Liver (tissue), 9 donors: Measurements from ENCODE around the gene GNLY. TPM values are rescaled to one million over a fixed set of nuclear protein-coding genes. Genes with fewer than 3 reads are reported as not detected.

Source experiments
- DNase-seq: peaks from one replicate; pipeline ENCODE4 v3.0.0-alpha.2; 2017; ENCODE audit warnings: low spot score
- H3K27ac ChIP-seq, 2 donors: one replicate each; pipeline ENCODE4 v1.7.0; 2013; ENCODE audit warnings: inconsistent platforms in 2 of 2, low read length in 2 of 2, control low read depth in 1 of 2, low read depth in 1 of 2, mild to moderate bottlenecking in 1 of 2
- H3K27me3 ChIP-seq, 4 donors: one replicate each; pipeline versions ENCODE4 v1.6.1 to v1.7.0; 2013; ENCODE audit warnings: low read length in 3 of 4, inconsistent platforms in 1 of 4, mild to moderate bottlenecking in 1 of 4, moderate library complexity in 1 of 4; ENCODE audit not compliant: control insufficient read depth in 4 of 4, insufficient read depth in 4 of 4
- H3K36me3 ChIP-seq, 4 donors: one replicate each; pipeline versions ENCODE4 v1.6.1 to v1.7.0; 2013; ENCODE audit warnings: low read length in 3 of 4, mild to moderate bottlenecking in 3 of 4, low read depth in 1 of 4, moderate library complexity in 1 of 4; ENCODE audit not compliant: control insufficient read depth in 4 of 4, insufficient read depth in 3 of 4
- H3K4me1 ChIP-seq, 4 donors: one replicate each; pipeline versions ENCODE4 v1.6.1 to v1.7.0; 2013; ENCODE audit warnings: low read length in 3 of 4, mild to moderate bottlenecking in 3 of 4, moderate library complexity in 1 of 4; ENCODE audit not compliant: control insufficient read depth in 4 of 4, insufficient read depth in 4 of 4
- H3K4me3 ChIP-seq, 3 donors: one replicate each; pipeline versions ENCODE4 v1.6.1 to v1.7.0; 2013; ENCODE audit warnings: low read length in 3 of 3, control low read depth in 1 of 3, low read depth in 1 of 3, mild to moderate bottlenecking in 1 of 3
- H3K9ac ChIP-seq, 2 donors: one replicate each; pipeline ENCODE4 v1.7.0; 2013; ENCODE audit warnings: low read length in 2 of 2, mild to moderate bottlenecking in 2 of 2, moderate library complexity in 2 of 2, control low read depth in 1 of 2, low read depth in 1 of 2
- H3K9me3 ChIP-seq, 4 donors: one replicate each; pipeline versions ENCODE4 v1.6.1 to v1.7.0; 2013; ENCODE audit warnings: low read length in 3 of 4; ENCODE audit not compliant: control insufficient read depth in 4 of 4
- EGR1 ChIP-seq, 2 donors: IDR thresholded peaks; 2 replicates each; pipeline ENCODE4 v1.6.1; 2016 to 2018; ENCODE audit warnings: antibody characterized with exemption in 2 of 2, low read depth in 2 of 2
- FOXA1 ChIP-seq: IDR thresholded peaks from 2 replicates; pipeline ENCODE4 v1.6.1; 2016; ENCODE audit warnings: antibody characterized with exemption
- FOXA2 ChIP-seq: IDR thresholded peaks from 2 replicates; pipeline ENCODE4 v1.6.1; 2016; ENCODE audit warnings: antibody characterized with exemption
- GABPA ChIP-seq, 2 donors: IDR thresholded peaks in 1 of 2; conservative IDR thresholded peaks in 1 of 2; 2 replicates each; pipeline ENCODE4 v1.6.1; 2016; ENCODE audit warnings: antibody characterized with exemption in 2 of 2, mild to moderate bottlenecking in 1 of 2, moderate library complexity in 1 of 2
- HNF4A ChIP-seq, 2 donors: conservative IDR thresholded peaks; 2 replicates each; pipeline ENCODE4 v1.6.1; 2016; ENCODE audit warnings: antibody characterized with exemption in 2 of 2, mild to moderate bottlenecking in 2 of 2
- JUND ChIP-seq, 2 donors: IDR thresholded peaks; 2 replicates each; pipeline ENCODE4 v1.6.1; 2016; ENCODE audit warnings: antibody characterized with exemption in 2 of 2
- NR2F2 ChIP-seq: IDR thresholded peaks from 2 replicates; pipeline ENCODE4 v1.6.1; 2016; ENCODE audit warnings: antibody characterized with exemption
- RAD21 ChIP-seq, 2 donors: IDR thresholded peaks; 2 replicates each; pipeline ENCODE4 v1.6.1; 2016; ENCODE audit warnings: antibody characterized with exemption in 2 of 2, mild to moderate bottlenecking in 2 of 2
- RXRA ChIP-seq, 2 donors: IDR thresholded peaks; 2 replicates each; pipeline ENCODE4 v1.6.1; 2017 to 2018; ENCODE audit warnings: antibody characterized with exemption in 2 of 2, mild to moderate bottlenecking in 1 of 2
- SP1 ChIP-seq: IDR thresholded peaks from 2 replicates; pipeline ENCODE4 v1.6.1; 2018; ENCODE audit warnings: antibody characterized with exemption, mild to moderate bottlenecking
- TAF1 ChIP-seq: conservative IDR thresholded peaks from 2 replicates; pipeline ENCODE4 v1.6.1; 2016; ENCODE audit warnings: antibody characterized with exemption, mild to moderate bottlenecking
- WGBS: extraction: QIAGEN DNeasy Blood & Tissue Kit; methylation state at CpG from one replicate; pipeline ENCODE4 v1.1.7; 2013; 5-methylcytosine and 5-hydroxymethylcytosine counted together
- polyA plus RNA-seq, 2 donors: library from polyadenylated mRNA; stranded (reverse) in 1 of 2; unstranded in 1 of 2; fragments of 200-250 nt in 1 of 2; fragments of >200 nt in 1 of 2; fragmentation: Nextera tagmentation in 1 of 2; extraction: Ambion mirVana in 1 of 2; gene quantifications; one replicate each; pipeline versions ENCODE4 v1.2.1 to v1.2.3, GENCODE V29; 2013 to 2015
- total RNA-seq, 2 donors: library from RNA; depleted of rRNA; stranded (reverse); fragments of >200 nt; gene quantifications; one replicate each; pipeline ENCODE4 v1.2.3, GENCODE V29; 2014
- TF ChIP-seq, protein P1 (sequence below): IDR thresholded peaks from 2 replicates; pipeline ENCODE4 v1.6.1; 2016; ENCODE audit warnings: antibody characterized with exemption
- TF ChIP-seq, protein P2 (sequence below): fragments of 150-350 bp; IDR thresholded peaks from 2 replicates; pipeline ENCODE4 v1.5.1; 2017; ENCODE audit warnings: improper control_type of control experiment, low read depth, low read length; ENCODE audit not compliant: missing input control
- TF ChIP-seq, protein P3 (sequence below): IDR thresholded peaks from 2 replicates; pipeline ENCODE4 v1.6.1; 2016; ENCODE audit warnings: antibody characterized with exemption, mild to moderate bottlenecking
- TF ChIP-seq, protein P4 (sequence below): IDR thresholded peaks from 2 replicates; pipeline ENCODE4 v1.6.1; 2016; ENCODE audit warnings: antibody characterized with exemption
- donor health status: healthy.
- donor health status: healthy.
- donor health status: healthy.
- donor health status: healthy.
- donor health status: healthy.

Gene GNLY
- total and polyA plus RNA-seq, 4 donors, result 0.75 to 4.8 (median 1.3) TPM; not detected in 1

DNA sequence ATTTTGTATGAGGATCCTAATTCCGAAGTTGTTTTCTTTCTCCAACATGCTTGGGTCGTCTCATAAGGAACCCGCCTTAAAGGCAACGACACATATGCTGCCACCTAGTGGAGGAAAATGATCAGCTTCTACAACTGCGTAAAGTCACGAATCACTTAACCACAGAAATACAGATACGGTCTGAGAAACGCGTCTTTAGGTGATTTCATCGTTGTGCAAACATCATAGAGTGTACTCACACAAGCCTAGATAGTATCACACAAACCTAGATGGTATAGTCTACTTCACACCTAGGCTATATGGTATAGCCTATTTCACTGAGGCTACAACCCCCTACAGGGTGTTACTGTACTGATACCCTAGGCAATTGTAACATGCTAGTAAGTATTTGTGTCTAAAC, 13.1 kb downstream of the GNLY start:
- peak; percentile 56 for DNase-seq
- H3K27me3 ChIP-seq, result no peaks in the 10 kb centered on the region
- H3K27ac ChIP-seq, result no peak overlapping the region
- H3K4me1 ChIP-seq, result peaks cover 30 to 70% (median 56%) of the 10 kb centered on the region in 4 donors
- TF ChIP-seq RAD21 (IDR thresholded peaks at IDR 0.05) (peak; percentile 72 to 84), JUND (IDR thresholded peaks at IDR 0.05) (peak in 1 of 2 donors; percentile 26), TAF1 (no peak), HNF4A (conservative IDR thresholded peaks at IDR 0.05) (peak in 1 of 2 donors; percentile 6), GABPA (IDR thresholded peaks at IDR 0.05 in 1 of 2, conservative IDR thresholded peaks at IDR 0.05 in 1 of 2) (no peak), RXRA (IDR thresholded peaks at IDR 0.05) (peak in 1 of 2 donors; percentile 21), SP1 (no peak), FOXA1 (no peak), EGR1 (IDR thresholded peaks at IDR 0.05; ENCODE audit: low read depth in 2 of 2) (no peak)
- TF ChIP-seq, protein P1, sequence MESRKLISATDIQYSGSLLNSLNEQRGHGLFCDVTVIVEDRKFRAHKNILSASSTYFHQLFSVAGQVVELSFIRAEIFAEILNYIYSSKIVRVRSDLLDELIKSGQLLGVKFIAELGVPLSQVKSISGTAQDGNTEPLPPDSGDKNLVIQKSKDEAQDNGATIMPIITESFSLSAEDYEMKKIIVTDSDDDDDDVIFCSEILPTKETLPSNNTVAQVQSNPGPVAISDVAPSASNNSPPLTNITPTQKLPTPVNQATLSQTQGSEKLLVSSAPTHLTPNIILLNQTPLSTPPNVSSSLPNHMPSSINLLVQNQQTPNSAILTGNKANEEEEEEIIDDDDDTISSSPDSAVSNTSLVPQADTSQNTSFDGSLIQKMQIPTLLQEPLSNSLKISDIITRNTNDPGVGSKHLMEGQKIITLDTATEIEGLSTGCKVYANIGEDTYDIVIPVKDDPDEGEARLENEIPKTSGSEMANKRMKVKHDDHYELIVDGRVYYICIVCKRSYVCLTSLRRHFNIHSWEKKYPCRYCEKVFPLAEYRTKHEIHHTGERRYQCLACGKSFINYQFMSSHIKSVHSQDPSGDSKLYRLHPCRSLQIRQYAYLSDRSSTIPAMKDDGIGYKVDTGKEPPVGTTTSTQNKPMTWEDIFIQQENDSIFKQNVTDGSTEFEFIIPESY, result no peak
- TF ChIP-seq, protein P2, sequence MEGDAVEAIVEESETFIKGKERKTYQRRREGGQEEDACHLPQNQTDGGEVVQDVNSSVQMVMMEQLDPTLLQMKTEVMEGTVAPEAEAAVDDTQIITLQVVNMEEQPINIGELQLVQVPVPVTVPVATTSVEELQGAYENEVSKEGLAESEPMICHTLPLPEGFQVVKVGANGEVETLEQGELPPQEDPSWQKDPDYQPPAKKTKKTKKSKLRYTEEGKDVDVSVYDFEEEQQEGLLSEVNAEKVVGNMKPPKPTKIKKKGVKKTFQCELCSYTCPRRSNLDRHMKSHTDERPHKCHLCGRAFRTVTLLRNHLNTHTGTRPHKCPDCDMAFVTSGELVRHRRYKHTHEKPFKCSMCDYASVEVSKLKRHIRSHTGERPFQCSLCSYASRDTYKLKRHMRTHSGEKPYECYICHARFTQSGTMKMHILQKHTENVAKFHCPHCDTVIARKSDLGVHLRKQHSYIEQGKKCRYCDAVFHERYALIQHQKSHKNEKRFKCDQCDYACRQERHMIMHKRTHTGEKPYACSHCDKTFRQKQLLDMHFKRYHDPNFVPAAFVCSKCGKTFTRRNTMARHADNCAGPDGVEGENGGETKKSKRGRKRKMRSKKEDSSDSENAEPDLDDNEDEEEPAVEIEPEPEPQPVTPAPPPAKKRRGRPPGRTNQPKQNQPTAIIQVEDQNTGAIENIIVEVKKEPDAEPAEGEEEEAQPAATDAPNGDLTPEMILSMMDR, result peak; percentile 73
- TF ChIP-seq, protein P3, sequence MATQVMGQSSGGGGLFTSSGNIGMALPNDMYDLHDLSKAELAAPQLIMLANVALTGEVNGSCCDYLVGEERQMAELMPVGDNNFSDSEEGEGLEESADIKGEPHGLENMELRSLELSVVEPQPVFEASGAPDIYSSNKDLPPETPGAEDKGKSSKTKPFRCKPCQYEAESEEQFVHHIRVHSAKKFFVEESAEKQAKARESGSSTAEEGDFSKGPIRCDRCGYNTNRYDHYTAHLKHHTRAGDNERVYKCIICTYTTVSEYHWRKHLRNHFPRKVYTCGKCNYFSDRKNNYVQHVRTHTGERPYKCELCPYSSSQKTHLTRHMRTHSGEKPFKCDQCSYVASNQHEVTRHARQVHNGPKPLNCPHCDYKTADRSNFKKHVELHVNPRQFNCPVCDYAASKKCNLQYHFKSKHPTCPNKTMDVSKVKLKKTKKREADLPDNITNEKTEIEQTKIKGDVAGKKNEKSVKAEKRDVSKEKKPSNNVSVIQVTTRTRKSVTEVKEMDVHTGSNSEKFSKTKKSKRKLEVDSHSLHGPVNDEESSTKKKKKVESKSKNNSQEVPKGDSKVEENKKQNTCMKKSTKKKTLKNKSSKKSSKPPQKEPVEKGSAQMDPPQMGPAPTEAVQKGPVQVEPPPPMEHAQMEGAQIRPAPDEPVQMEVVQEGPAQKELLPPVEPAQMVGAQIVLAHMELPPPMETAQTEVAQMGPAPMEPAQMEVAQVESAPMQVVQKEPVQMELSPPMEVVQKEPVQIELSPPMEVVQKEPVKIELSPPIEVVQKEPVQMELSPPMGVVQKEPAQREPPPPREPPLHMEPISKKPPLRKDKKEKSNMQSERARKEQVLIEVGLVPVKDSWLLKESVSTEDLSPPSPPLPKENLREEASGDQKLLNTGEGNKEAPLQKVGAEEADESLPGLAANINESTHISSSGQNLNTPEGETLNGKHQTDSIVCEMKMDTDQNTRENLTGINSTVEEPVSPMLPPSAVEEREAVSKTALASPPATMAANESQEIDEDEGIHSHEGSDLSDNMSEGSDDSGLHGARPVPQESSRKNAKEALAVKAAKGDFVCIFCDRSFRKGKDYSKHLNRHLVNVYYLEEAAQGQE, result no peak
- no peaks in the 10 kb centered on the region for H3K9me3 ChIP-seq
- H3K36me3 ChIP-seq, result no peaks in the 10 kb centered on the region
- no peak overlapping the region for H3K4me3 ChIP-seq
- H3K9ac ChIP-seq, result peak overlapping the region in 1 of 2 donors; percentile 59
- 7% methylated on average over 10 of the region's 10 CpGs for WGBS

DNA sequence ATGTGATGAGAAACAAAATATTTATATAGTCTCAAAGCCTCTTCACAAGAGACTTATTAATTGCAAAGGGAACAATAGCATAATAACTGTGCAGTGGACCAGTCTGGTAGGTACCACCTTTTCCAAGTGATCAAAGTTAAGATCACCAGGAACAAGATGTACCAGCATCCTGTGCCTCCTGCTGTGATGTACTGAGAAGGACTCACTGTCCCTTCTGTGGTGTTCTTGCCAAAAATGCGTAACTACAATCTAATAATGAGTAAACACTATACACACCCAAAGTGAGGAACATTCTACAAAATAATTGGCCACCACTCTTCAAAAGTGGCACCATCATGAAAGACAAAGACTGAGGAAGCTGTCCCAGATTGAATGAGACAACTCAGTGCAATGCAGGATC, 14.5 kb downstream of the GNLY start:
- H3K9me3 ChIP-seq, result no peaks in the 10 kb centered on the region
- peaks cover 38 to 83% (median 64%) of the 10 kb centered on the region in 4 donors for H3K4me1 ChIP-seq
- no peaks in the 10 kb centered on the region for H3K36me3 ChIP-seq
- no peak overlapping the region for H3K4me3 ChIP-seq
- no peak overlapping the region for H3K9ac ChIP-seq
- 36% methylated on average over 1 of the region's 1 CpG for WGBS
- H3K27ac ChIP-seq, result peak overlapping the region; percentile 37 to 68
- H3K27me3 ChIP-seq, result no peaks in the 10 kb centered on the region
- no peak for DNase-seq
- TF ChIP-seq FOXA2 (no peak), HNF4A (conservative IDR thresholded peaks at IDR 0.05) (peak; percentile 28 to 47), TAF1 (no peak), NR2F2 (no peak), GABPA (IDR thresholded peaks at IDR 0.05 in 1 of 2, conservative IDR thresholded peaks at IDR 0.05 in 1 of 2) (no peak)
- TF ChIP-seq, protein P1, result no peak
- TF ChIP-seq, protein P3, result no peak
- TF ChIP-seq, protein P4, sequence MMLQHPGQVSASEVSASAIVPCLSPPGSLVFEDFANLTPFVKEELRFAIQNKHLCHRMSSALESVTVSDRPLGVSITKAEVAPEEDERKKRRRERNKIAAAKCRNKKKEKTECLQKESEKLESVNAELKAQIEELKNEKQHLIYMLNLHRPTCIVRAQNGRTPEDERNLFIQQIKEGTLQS, result no peak
- TF ChIP-seq, protein P2, result no peak
